Gastrocnemius medialis (tissue), 4 donors: Measurements from ENCODE around the gene CYP2C19.

ENCODE experiments used
- CTCF ChIP-seq, 5 experiments: fragments of 450-650 bp in 3 of 5; fragments of 200-600 bp in 2 of 5; sonication (generic) in 2 of 5; IDR thresholded peaks in 4 of 5; conservative IDR thresholded peaks in 1 of 5; 1 replicate in 4 of 5; 2 replicates in 1 of 5; pipeline ENCODE4 v1.5.1; 2016 to 2019; ENCODE audit warnings: antibody characterized with exemption in 5 of 5, mild to moderate bottlenecking in 3 of 5, moderate library complexity in 3 of 5
- POLR2A ChIP-seq, 2 donors: fragments of 450-650 bp; IDR thresholded peaks; one replicate each; pipeline ENCODE4 v1.6.1; 2017; ENCODE audit warnings: antibody characterized with exemption in 2 of 2, mild to moderate bottlenecking in 2 of 2, moderate library complexity in 2 of 2

GRCh38 chr10:94777886-94778458 is 15.5 kb downstream of the CYP2C19 start:
- TF ChIP-seq CTCF (IDR thresholded peaks at IDR 0.05 in 4 of 5, conservative IDR thresholded peaks at IDR 0.05 in 1 of 5) (no peak), POLR2A (IDR thresholded peaks at IDR 0.05) (no peak)
